B cell (primary cell): ENCODE data around the gene PCDH15. TPM values are rescaled to one million over a fixed set of nuclear protein-coding genes. Genes with fewer than 3 reads are reported as not detected.

Experiments used
- ATAC-seq: fragments of 200-7000 bp; cut with Tn5 transposase; one replicate; pipeline ENCODE4 v1.10.0; 2021; ENCODE audit warnings: low read depth, mild to moderate bottlenecking, moderate number of reproducible peaks, moderate library complexity
- CTCF ChIA-PET: fragments of 350-600 bp; sonication (Branson Sonifier 250); formaldehyde crosslinking; loops from one replicate; lab custom pipeline; 2021; ENCODE audit warnings: antibody characterized with exemption, inconsistent platforms; lab: Charles Lee
- POLR2A ChIA-PET: fragments of 350-600 bp; sonication (Branson Sonifier 250); formaldehyde crosslinking; loops from one replicate; lab custom pipeline; 2021; ENCODE audit warnings: antibody characterized with exemption; lab: Charles Lee
- DNase-seq: peaks from one replicate; pipeline ENCODE4 v3.0.0; 2013
- H2AFZ ChIP-seq: 2 replicates; pipeline ENCODE4 v1.6.1; 2012; ENCODE audit warnings: mild to moderate bottlenecking, low read depth, low read length; ENCODE audit not compliant: insufficient read depth, poor library complexity, severe bottlenecking
- H3K27ac ChIP-seq, 2 donors: 1 replicate in 1 of 2; 2 replicates in 1 of 2; pipeline ENCODE4 v1.5.1; 2012 to 2013; ENCODE audit warnings: low read length in 2 of 2, mild to moderate bottlenecking in 2 of 2, moderate library complexity in 1 of 2
- H3K27me3 ChIP-seq, 4 experiments: fragments of 200-600 bp in 1 of 4; sonication (generic) in 1 of 4; replicated peaks in 1 of 4; 1 replicate in 2 of 4; 2 replicates in 2 of 4; pipeline versions ENCODE4 v1.6.1 to v1.7.0; 2013 to 2016; ENCODE audit warnings: low read length in 3 of 4, mild to moderate bottlenecking in 2 of 4, mixed read lengths in 1 of 4, moderate library complexity in 1 of 4; ENCODE audit not compliant: insufficient read depth in 4 of 4, control insufficient read depth in 3 of 4; ENCODE audit errors: control extremely low read depth in 1 of 4
- H3K36me3 ChIP-seq, 2 experiments: replicated peaks in 1 of 2; 1 replicate in 1 of 2; 2 replicates in 1 of 2; pipeline versions ENCODE4 v1.6.1 to v1.7.1; 2013; ENCODE audit warnings: low read length in 1 of 2; ENCODE audit not compliant: insufficient read depth in 2 of 2, control insufficient read depth in 1 of 2; ENCODE audit errors: control extremely low read depth in 1 of 2, extremely low read depth in 1 of 2
- H3K4me1 ChIP-seq, 2 donors: fragments of 200-600 bp in 1 of 2; sonication (generic) in 1 of 2; 1 replicate in 1 of 2; 2 replicates in 1 of 2; pipeline versions ENCODE4 v1.5.1 to v1.6.1; 2013 to 2017; ENCODE audit warnings: low read length in 2 of 2; ENCODE audit not compliant: control insufficient read depth in 2 of 2, insufficient read depth in 2 of 2
- H3K4me2 ChIP-seq: replicated peaks from 2 replicates; pipeline ENCODE3; 2012; ENCODE audit warnings: mild to moderate bottlenecking, low read depth, low read length; ENCODE audit not compliant: poor library complexity, severe bottlenecking
- H3K4me3 ChIP-seq, 5 experiments: fragments of 200-600 bp in 1 of 5; sonication (generic) in 1 of 5; 1 replicate in 3 of 5; 2 replicates in 2 of 5; pipeline versions ENCODE4 v1.5.1 to v1.7.0; 2011 to 2016; ENCODE audit warnings: low read length in 4 of 5, mild to moderate bottlenecking in 4 of 5, low read depth in 2 of 5, control low read depth in 1 of 5, moderate library complexity in 1 of 5; ENCODE audit not compliant: insufficient read depth in 1 of 5; ENCODE audit errors: control extremely low read depth in 1 of 5, extremely low read depth in 1 of 5
- H3K79me2 ChIP-seq: fragments of 200-600 bp; sonication (generic); one replicate; pipeline ENCODE4 v1.6.0; 2016; ENCODE audit warnings: low read length; ENCODE audit not compliant: control insufficient read depth, insufficient read depth
- H3K9ac ChIP-seq: fragments of 200-600 bp; sonication (generic); 2 replicates; pipeline ENCODE4 v1.6.1; 2017; ENCODE audit warnings: mild to moderate bottlenecking, low read length, moderate library complexity
- H3K9me3 ChIP-seq, 3 donors: one replicate each; pipeline versions ENCODE4 v1.6.1 to v1.7.1; 2013; ENCODE audit warnings: low read length in 2 of 3; ENCODE audit not compliant: control insufficient read depth in 2 of 3, insufficient read depth in 1 of 3; ENCODE audit errors: control extremely low read depth in 1 of 3
- H4K20me1 ChIP-seq: 2 replicates; pipeline ENCODE4 v1.6.0; 2012; ENCODE audit warnings: mild to moderate bottlenecking, low read length; ENCODE audit not compliant: insufficient read depth, control insufficient read depth, poor library complexity, severe bottlenecking
- H3K27ac Mint-ChIP-seq: one replicate; pipeline ENCODE4 v1.8.0; 2021; ENCODE audit warnings: mixed read lengths
- H3K27me3 Mint-ChIP-seq: one replicate; pipeline ENCODE4 v1.8.0; 2021; ENCODE audit warnings: mixed read lengths
- H3K4me1 Mint-ChIP-seq: one replicate; pipeline ENCODE4 v1.8.0; 2021; ENCODE audit warnings: mixed read lengths
- H3K4me3 Mint-ChIP-seq: one replicate; pipeline ENCODE4 v1.8.0; 2021; ENCODE audit warnings: mixed read lengths
- H3K9me3 Mint-ChIP-seq: one replicate; pipeline ENCODE4 v1.8.0; 2022; ENCODE audit warnings: mixed read lengths; ENCODE audit not compliant: insufficient read depth
- CTCF ChIP-seq: fragments of 200-600 bp; IDR thresholded peaks from one replicate; pipeline ENCODE4 v1.8.0; 2022; ENCODE audit warnings: antibody characterized with exemption, mild to moderate bottlenecking
- EZH2 ChIP-seq: IDR thresholded peaks from 2 replicates; pipeline ENCODE4 v1.6.1; 2012; ENCODE audit warnings: borderline replicate concordance, low read depth, mild to moderate bottlenecking, moderate library complexity, low read length; ENCODE audit not compliant: insufficient read depth, poor library complexity, severe bottlenecking
- WGBS: methylation state at CpG from one replicate; pipeline ENCODE4 v1.1.5; 2013; ENCODE audit warnings: missing lambda C conversion rate; ENCODE audit not compliant: insufficient coverage; 5-methylcytosine and 5-hydroxymethylcytosine counted together
- intact Hi-C: fragments of 100-400 bp; cut with micrococcal nuclease; formaldehyde crosslinking; loops from one replicate; pipeline ENCODE4 v1.10.0; 2022
- polyA plus RNA-seq: library from polyadenylated mRNA; depleted of rRNA; stranded (reverse); fragments of >200 nt; gene quantifications from 2 replicates; pipeline ENCODE4 v1.2.3, GENCODE V29; 2012
- total RNA-seq, 2 donors: library from RNA; stranded (reverse); fragments of 120-200 nt in 1 of 2; gene quantifications; 1 replicate in 1 of 2; 2 replicates in 1 of 2; pipeline versions ENCODE4 v1.2.3 to v1.2.4, GENCODE V29; 2013 to 2022

Gene PCDH15
- total and polyA plus RNA-seq, 2 donors (not counting 1 experiment from before 2014, with no cell fraction given): not detected

- no peak overlapping the region for H2AFZ ChIP-seq
- H3K36me3 ChIP-seq: no peaks in the 10 kb centered on the region
- H3K4me3 ChIP-seq: no peak overlapping the region
- Mint-ChIP-seq H3K27ac (no peak overlapping the region), H3K9me3 (no peaks in the 10 kb centered on the region), H3K27me3 (no peaks in the 10 kb centered on the region), H3K4me3 (no peak overlapping the region), H3K4me1 (no peaks in the 10 kb centered on the region)
- no peak for DNase-seq
- intact Hi-C loops: no loop called here
- ChIA-PET POLR2A (no interaction called here), CTCF (no interaction called here)
- 100% methylated on average over 1 of the region's 2 CpGs for WGBS
- H3K27ac ChIP-seq: no peak overlapping the region
- H3K9me3 ChIP-seq: peaks cover 0 to 2% (median 0%) of the 10 kb centered on the region in 3 donors
- no peak for ATAC-seq
- H4K20me1 ChIP-seq: no peaks in the 10 kb centered on the region
- H3K4me2 ChIP-seq: no peak overlapping the region
- no peaks in the 10 kb centered on the region for H3K79me2 ChIP-seq
- H3K4me1 ChIP-seq: no peaks in the 10 kb centered on the region
- TF ChIP-seq EZH2: no peak
- no peak for TF ChIP-seq CTCF
- no peak overlapping the region for H3K9ac ChIP-seq
- no peaks in the 10 kb centered on the region for H3K27me3 ChIP-seq
Observed at GRCh38 chr10:54681136-54681535, 119.9 kb downstream of the PCDH15 start.

GRCh38 chr10:54667136-54667535, 133.9 kb downstream of the PCDH15 start:
- ChIA-PET CTCF (no interaction called here), POLR2A (no interaction called here)
- H3K27me3 Mint-ChIP-seq: no peaks in the 10 kb centered on the region
- H3K27ac ChIP-seq: no peak overlapping the region
- TF ChIP-seq EZH2 (no peak), CTCF (no peak)
- H3K27ac Mint-ChIP-seq: no peak overlapping the region
- H3K36me3 ChIP-seq: no peaks in the 10 kb centered on the region
- intact Hi-C loops: loop anchor here (5.0 kb wide), 1 partner anchor 1670 kb away; no protein-coding TSS in a partner anchor
- H2AFZ ChIP-seq: no peak overlapping the region
- H3K4me2 ChIP-seq: no peak overlapping the region
- no peak overlapping the region for H3K4me3 Mint-ChIP-seq
- H3K27me3 ChIP-seq: no peaks in the 10 kb centered on the region
- WGBS: no CpG with 5 or more reads among the region's 1 CpG
- no peaks in the 10 kb centered on the region for H4K20me1 ChIP-seq
- no peaks in the 10 kb centered on the region for H3K9me3 Mint-ChIP-seq
- no peaks in the 10 kb centered on the region for H3K4me1 Mint-ChIP-seq
- H3K9me3 ChIP-seq: no peaks in the 10 kb centered on the region
- H3K4me3 ChIP-seq: no peak overlapping the region
- no peak overlapping the region for H3K9ac ChIP-seq
- H3K79me2 ChIP-seq: no peaks in the 10 kb centered on the region
- H3K4me1 ChIP-seq: no peaks in the 10 kb centered on the region
- ATAC-seq (no peak), DNase-seq (no peak)
